IMR-90 (cell line): Measurements from ENCODE around the gene ADAMTS3. TPM values are rescaled to one million over a fixed set of nuclear protein-coding genes. Genes with fewer than 3 reads are reported as not detected.

Experiments used
- ATAC-seq: fragments of 200-7000 bp; cut with Tn5 transposase; 2 replicates; pipeline ENCODE4 v1.9.1; 2020; ENCODE audit warnings: low read depth, mild to moderate bottlenecking, moderate library complexity
- BruUV-seq: library from RNA; stranded (reverse); fragments of 400-500 nt; replicated peaks from 2 replicates; lab custom pipeline; 2021; lab: Mats Ljungman, UMichigan
- CTCF ChIA-PET: fragments of 300-600 bp; formaldehyde crosslinking; extraction: SDS; loops from one replicate; lab custom pipeline; 2021; ENCODE audit warnings: antibody characterized with exemption; lab: Yijun Ruan, JAX
- POLR2A ChIA-PET: fragments of 300-600 bp; sonication (Branson Sonifier 250); formaldehyde crosslinking; loops from one replicate; lab custom pipeline; 2022; ENCODE audit warnings: antibody characterized with exemption; ENCODE audit not compliant: unreplicated experiment; lab: Charles Lee
- DNase-seq: peaks from one replicate; pipeline ENCODE4 v3.0.0; 2013
- H2AFZ ChIP-seq: replicated peaks from 2 replicates; pipeline ENCODE3; 2013; ENCODE audit warnings: low read length, mild to moderate bottlenecking; ENCODE audit not compliant: poor library complexity
- H2AK5ac ChIP-seq: 2 replicates; pipeline ENCODE4 v1.6.1; 2013; ENCODE audit warnings: low read depth, low read length, inconsistent platforms
- H2AK9ac ChIP-seq: replicated peaks from 2 replicates; pipeline ENCODE3; 2013; ENCODE audit warnings: mild to moderate bottlenecking, low read depth, low read length, moderate library complexity; ENCODE audit not compliant: poor library complexity
- H2BK120ac ChIP-seq: 2 replicates; pipeline ENCODE4 v1.6.1; 2013; ENCODE audit warnings: low read depth, low read length, inconsistent platforms
- H2BK15ac ChIP-seq: 3 replicates; pipeline ENCODE4 v1.6.1; 2013; ENCODE audit warnings: low read depth, low read length, inconsistent platforms
- H2BK20ac ChIP-seq: 2 replicates; pipeline ENCODE4 v1.6.1; 2013; ENCODE audit warnings: low read depth, mild to moderate bottlenecking, inconsistent platforms, low read length, moderate library complexity
- H2BK5ac ChIP-seq: 2 replicates; pipeline ENCODE4 v1.6.1; 2013; ENCODE audit warnings: mild to moderate bottlenecking, low read depth, low read length, inconsistent platforms; ENCODE audit not compliant: poor library complexity, severe bottlenecking
- H3K14ac ChIP-seq: replicated peaks from 2 replicates; pipeline ENCODE4 v1.6.1; 2013; ENCODE audit warnings: low read depth, low read length, inconsistent platforms
- H3K18ac ChIP-seq: 2 replicates; pipeline ENCODE4 v1.6.1; 2013; ENCODE audit warnings: low read depth, low read length, control low read depth
- H3K23ac ChIP-seq: 2 replicates; pipeline ENCODE4 v1.6.1; 2013; ENCODE audit warnings: low read depth, low read length, inconsistent platforms
- H3K27ac ChIP-seq: 2 replicates; pipeline ENCODE4 v1.5.1; 2013; ENCODE audit warnings: mild to moderate bottlenecking, control low read depth, low read length; ENCODE audit not compliant: insufficient read depth
- H3K27me3 ChIP-seq: 2 replicates; pipeline ENCODE4 v1.6.1; 2013; ENCODE audit warnings: low read length; ENCODE audit not compliant: control insufficient read depth, insufficient read depth
- H3K36me3 ChIP-seq: 2 replicates; pipeline ENCODE4 v1.6.1; 2013; ENCODE audit warnings: low read length, mixed read lengths; ENCODE audit not compliant: control insufficient read depth, insufficient read depth
- H3K4ac ChIP-seq: 2 replicates; pipeline ENCODE4 v1.6.1; 2013; ENCODE audit warnings: low read depth, low read length, inconsistent platforms
- H3K4me1 ChIP-seq: 2 replicates; pipeline ENCODE4 v1.6.1; 2013; ENCODE audit warnings: low read length, mixed read lengths; ENCODE audit not compliant: control insufficient read depth, insufficient read depth
- H3K4me2 ChIP-seq: 2 replicates; pipeline ENCODE4 v1.6.1; 2013; ENCODE audit warnings: low read depth, mild to moderate bottlenecking, control low read depth, low read length, moderate library complexity
- H3K4me3 ChIP-seq: 2 replicates; pipeline ENCODE4 v1.5.1; 2013; ENCODE audit warnings: low read depth, mild to moderate bottlenecking, control low read depth, low read length, moderate library complexity; ENCODE audit not compliant: insufficient read depth
- H3K56ac ChIP-seq: 2 replicates; pipeline ENCODE4 v1.6.1; 2013; ENCODE audit warnings: low read length, inconsistent platforms; ENCODE audit not compliant: insufficient read depth; ENCODE audit errors: extremely low read depth
- H3K79me1 ChIP-seq, 2 experiments: 2 replicates each; pipeline ENCODE4 v1.6.1; 2013; ENCODE audit warnings: low read length in 2 of 2, inconsistent platforms in 1 of 2, low read depth in 1 of 2
- H3K9ac ChIP-seq: 2 replicates; pipeline ENCODE4 v1.6.1; 2013; ENCODE audit warnings: low read depth, low read length, control low read depth
- H3K9me1 ChIP-seq: 2 replicates; pipeline ENCODE4 v1.6.1; 2013; ENCODE audit warnings: low read length, inconsistent platforms; ENCODE audit not compliant: insufficient read depth
- H3K9me3 ChIP-seq: 2 replicates; pipeline ENCODE4 v1.6.1; 2013; ENCODE audit warnings: low read length; ENCODE audit not compliant: control insufficient read depth, insufficient read depth
- H4K20me1 ChIP-seq: 2 replicates; pipeline ENCODE4 v1.6.1; 2013; ENCODE audit warnings: low read length, inconsistent platforms; ENCODE audit not compliant: insufficient read depth
- H4K5ac ChIP-seq: 2 replicates; pipeline ENCODE4 v1.6.1; 2013; ENCODE audit warnings: mild to moderate bottlenecking, low read depth, low read length, control low read depth
- H4K8ac ChIP-seq, 2 experiments: 2 replicates each; pipeline ENCODE4 v1.6.1; 2013; ENCODE audit warnings: low read depth in 2 of 2, low read length in 2 of 2, control low read depth in 1 of 2, inconsistent platforms in 1 of 2
- H4K91ac ChIP-seq: 2 replicates; pipeline ENCODE4 v1.6.1; 2013; ENCODE audit warnings: low read depth, low read length, inconsistent platforms; ENCODE audit not compliant: insufficient read depth
- BHLHE40 ChIP-seq: fragments of 150-350 bp; IDR thresholded peaks from 2 replicates; pipeline ENCODE4 v1.6.1; 2016; ENCODE audit warnings: mild to moderate bottlenecking, low read depth, low read length
- CEBPB ChIP-seq: IDR thresholded peaks from 2 replicates; pipeline ENCODE4 v1.6.1; 2012; ENCODE audit warnings: low read depth, low read length, improper control_type of control experiment
- CHD1 ChIP-seq: IDR thresholded peaks from 2 replicates; pipeline ENCODE4 v1.6.1; 2012; ENCODE audit warnings: low read depth, low read length, improper control_type of control experiment
- CTCF ChIP-seq: conservative IDR thresholded peaks from 2 replicates; pipeline ENCODE4 v1.5.1; 2012; ENCODE audit warnings: mild to moderate bottlenecking, low read depth, low read length, improper control_type of control experiment
- FOS ChIP-seq: fragments of 150-350 bp; IDR thresholded peaks from 2 replicates; pipeline ENCODE4 v1.6.1; 2016; ENCODE audit warnings: low read depth, low read length
- MAFK ChIP-seq: IDR thresholded peaks from 2 replicates; pipeline ENCODE4 v1.6.1; 2012; ENCODE audit warnings: low read depth, low read length, improper control_type of control experiment
- MAZ ChIP-seq: IDR thresholded peaks from 2 replicates; pipeline ENCODE4 v1.6.1; 2012; ENCODE audit warnings: low read depth, mild to moderate bottlenecking, low read length, improper control_type of control experiment, moderate library complexity, borderline replicate concordance
- NFE2L2 ChIP-seq: fragments of 150-350 bp; IDR thresholded peaks from 2 replicates; pipeline ENCODE4 v1.6.1; 2016; ENCODE audit warnings: low read depth, mild to moderate bottlenecking, low read length
- RAD21 ChIP-seq: IDR thresholded peaks from 2 replicates; pipeline ENCODE4 v1.6.1; 2012; ENCODE audit warnings: low read length, improper control_type of control experiment
- SMC3 ChIP-seq: fragments of 150-350 bp; IDR thresholded peaks from 2 replicates; pipeline ENCODE4 v1.6.1; 2016; ENCODE audit warnings: low read depth, mild to moderate bottlenecking, antibody characterized with exemption, low read length, moderate library complexity
- WGBS, 2 experiments: methylation state at CpG; one replicate each; pipeline versions ENCODE4 v1.1.5 to v1.1.7; 2013; ENCODE audit warnings: missing lambda C conversion rate in 2 of 2; ENCODE audit not compliant: insufficient read length in 1 of 2; ENCODE audit errors: extremely low coverage in 2 of 2; 5-methylcytosine and 5-hydroxymethylcytosine counted together
- dilution Hi-C: fragments of 300-500 bp; cut with HindIII; formaldehyde crosslinking; loops from one replicate; pipeline ENCODE4 v1.14.3; 2018; ENCODE audit warnings: low sequenced_read_pairs; ENCODE audit not compliant: unreplicated experiment
- in situ Hi-C: fragments of 300-500 bp; cut with MboI; formaldehyde crosslinking; loops from 3 replicates; pipeline ENCODE4 v1.14.3; 2019; ENCODE audit warnings: low sequenced_read_pairs, inconsistent platforms, mixed read lengths
- intact Hi-C: fragments of 100-400 bp; cut with micrococcal nuclease; formaldehyde crosslinking; loops from 2 replicates; pipeline ENCODE4 v1.10.0; 2022
- polyA plus RNA-seq, 3 experiments: library from polyadenylated mRNA; depleted of rRNA; stranded (reverse); fragments of >200 nt; gene quantifications; 2 replicates each; pipeline ENCODE4 v1.2.3, GENCODE V29; 2012; ENCODE audit warnings: low replicate concordance in 1 of 3
- total RNA-seq: library from RNA; depleted of rRNA; stranded (reverse); fragments of >200 nt; gene quantifications from 2 replicates; pipeline ENCODE4 v1.2.3, GENCODE V29; 2012
- TF ChIP-seq, protein P1 (sequence below): fragments of 150-350 bp; IDR thresholded peaks from 2 replicates; pipeline ENCODE4 v1.6.1; 2017; ENCODE audit warnings: mild to moderate bottlenecking, antibody characterized with exemption, low read length, low read depth

ADAMTS3 gene
- total and polyA plus RNA-seq, 2 of the 4 experiments (the other 2 are of a cell fraction) = 0.68 to 2.9 TPM

- intact Hi-C loops = no loop called here
- in situ Hi-C loops = no loop called here
- CTCF ChIA-PET = no interaction called here
These were observed 79.8 kb downstream of the ADAMTS3 start for GRCh38 chr4:72489267-72489666.

More at GRCh38 chr4:72489267-72489666, 79.8 kb downstream of the ADAMTS3 start:
- no peak overlapping the region for H2BK120ac ChIP-seq
- H4K5ac ChIP-seq = no peak overlapping the region
- H3K36me3 ChIP-seq = no peaks in the 10 kb centered on the region
- no peaks in the 10 kb centered on the region for H4K20me1 ChIP-seq
- H3K4ac ChIP-seq = no peak overlapping the region
- H3K18ac ChIP-seq = no peak overlapping the region
- H3K27me3 ChIP-seq = no peaks in the 10 kb centered on the region
- POLR2A ChIA-PET = no interaction called here
- DNase-seq (peak; percentile 4), ATAC-seq (no peak)
- H3K14ac ChIP-seq = no peak overlapping the region
- H3K4me1 ChIP-seq = no peaks in the 10 kb centered on the region
- H3K27ac ChIP-seq = no peak overlapping the region
- H2BK20ac ChIP-seq = no peak overlapping the region
- H2AK9ac ChIP-seq = no peak overlapping the region
- no peak overlapping the region for H2BK5ac ChIP-seq
- H2AK5ac ChIP-seq = no peak overlapping the region
- H2AFZ ChIP-seq = no peak overlapping the region
- no peak overlapping the region for H3K9ac ChIP-seq
- H3K4me2 ChIP-seq = no peak overlapping the region
- H3K23ac ChIP-seq = no peak overlapping the region
- no peak overlapping the region for H4K91ac ChIP-seq
- no peak overlapping the region for H3K4me3 ChIP-seq
- H4K8ac ChIP-seq = no peak overlapping the region
- no TSS peak for BruUV-seq
- WGBS, 2 experiments = no CpG with 5 or more reads among the region's 4 CpGs
- TF ChIP-seq CHD1 (no peak), BHLHE40 (no peak), CTCF (no peak), CEBPB (no peak), NFE2L2 (no peak), FOS (no peak), MAZ (no peak), SMC3 (no peak), RAD21 (no peak), MAFK (no peak)
- TF ChIP-seq, protein P1, sequence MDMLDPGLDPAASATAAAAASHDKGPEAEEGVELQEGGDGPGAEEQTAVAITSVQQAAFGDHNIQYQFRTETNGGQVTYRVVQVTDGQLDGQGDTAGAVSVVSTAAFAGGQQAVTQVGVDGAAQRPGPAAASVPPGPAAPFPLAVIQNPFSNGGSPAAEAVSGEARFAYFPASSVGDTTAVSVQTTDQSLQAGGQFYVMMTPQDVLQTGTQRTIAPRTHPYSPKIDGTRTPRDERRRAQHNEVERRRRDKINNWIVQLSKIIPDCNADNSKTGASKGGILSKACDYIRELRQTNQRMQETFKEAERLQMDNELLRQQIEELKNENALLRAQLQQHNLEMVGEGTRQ = no peak
- dilution Hi-C loops = no loop called here
- no peak overlapping the region for H2BK15ac ChIP-seq
- no peaks in the 10 kb centered on the region for H3K79me1 ChIP-seq
- no peaks in the 10 kb centered on the region for H3K9me3 ChIP-seq
- H3K56ac ChIP-seq = no peak overlapping the region
- no peaks in the 10 kb centered on the region for H3K9me1 ChIP-seq
